Upper lobe of left lung (tissue), 4 donors: ENCODE measurements around the gene GMPPA.

Source experiments
- POLR2A ChIP-seq, 4 donors: fragments of 450-650 bp; IDR thresholded peaks; one replicate each; pipeline ENCODE4 v1.5.1; 2016 to 2017; ENCODE audit warnings: antibody characterized with exemption in 4 of 4, mild to moderate bottlenecking in 2 of 4
- TF ChIP-seq, protein P1 (sequence below), 6 experiments: fragments of 450-650 bp in 4 of 6; fragments of 200-600 bp in 2 of 6; sonication (generic) in 2 of 6; IDR thresholded peaks; one replicate each; pipeline ENCODE4 v1.5.1; 2016 to 2019; ENCODE audit warnings: antibody characterized with exemption in 6 of 6

DNA sequence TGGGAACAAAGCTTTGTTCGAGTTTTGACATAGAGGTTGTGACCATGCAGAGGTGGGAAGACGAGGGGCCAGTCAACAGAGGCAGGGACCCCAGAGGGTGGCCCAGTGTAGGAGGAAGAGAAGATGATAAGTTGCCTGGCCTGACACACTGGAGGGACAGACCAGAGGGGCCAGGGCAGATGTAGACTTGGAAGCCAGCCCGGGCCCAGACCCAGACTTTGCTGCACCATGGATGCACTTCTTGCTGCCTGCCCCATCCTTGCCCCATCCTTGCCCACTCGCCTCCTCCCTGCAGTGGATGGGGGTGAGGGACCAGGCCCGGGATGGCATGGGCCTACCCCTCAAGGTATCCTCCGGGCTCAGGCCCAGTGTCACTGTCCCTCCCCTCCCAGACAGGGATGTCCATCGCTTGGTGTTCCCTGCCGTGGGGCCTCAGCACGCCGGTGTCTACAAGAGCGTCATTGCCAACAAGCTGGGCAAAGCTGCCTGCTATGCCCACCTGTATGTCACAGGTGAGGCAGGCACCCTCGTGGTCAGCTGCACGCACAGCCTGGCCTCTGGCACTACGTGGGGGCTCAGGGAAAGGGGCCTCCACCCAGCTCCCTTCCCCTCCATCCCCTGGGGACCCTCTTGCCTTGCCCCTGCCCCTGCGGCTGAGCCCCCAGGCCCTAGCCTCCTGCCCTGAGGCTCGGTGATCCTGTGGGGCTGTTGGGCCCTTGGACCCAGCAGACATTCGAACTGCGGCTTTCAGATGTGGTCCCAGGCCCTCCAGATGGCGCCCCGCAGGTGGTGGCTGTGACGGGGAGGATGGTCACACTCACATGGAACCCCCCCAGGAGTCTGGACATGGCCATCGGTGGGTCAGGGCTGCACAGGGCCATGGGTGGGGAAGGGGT lies 27.0 kb upstream of the GMPPA start:
- TF ChIP-seq POLR2A (IDR thresholded peaks at IDR 0.05), result no peak
- TF ChIP-seq, protein P1, sequence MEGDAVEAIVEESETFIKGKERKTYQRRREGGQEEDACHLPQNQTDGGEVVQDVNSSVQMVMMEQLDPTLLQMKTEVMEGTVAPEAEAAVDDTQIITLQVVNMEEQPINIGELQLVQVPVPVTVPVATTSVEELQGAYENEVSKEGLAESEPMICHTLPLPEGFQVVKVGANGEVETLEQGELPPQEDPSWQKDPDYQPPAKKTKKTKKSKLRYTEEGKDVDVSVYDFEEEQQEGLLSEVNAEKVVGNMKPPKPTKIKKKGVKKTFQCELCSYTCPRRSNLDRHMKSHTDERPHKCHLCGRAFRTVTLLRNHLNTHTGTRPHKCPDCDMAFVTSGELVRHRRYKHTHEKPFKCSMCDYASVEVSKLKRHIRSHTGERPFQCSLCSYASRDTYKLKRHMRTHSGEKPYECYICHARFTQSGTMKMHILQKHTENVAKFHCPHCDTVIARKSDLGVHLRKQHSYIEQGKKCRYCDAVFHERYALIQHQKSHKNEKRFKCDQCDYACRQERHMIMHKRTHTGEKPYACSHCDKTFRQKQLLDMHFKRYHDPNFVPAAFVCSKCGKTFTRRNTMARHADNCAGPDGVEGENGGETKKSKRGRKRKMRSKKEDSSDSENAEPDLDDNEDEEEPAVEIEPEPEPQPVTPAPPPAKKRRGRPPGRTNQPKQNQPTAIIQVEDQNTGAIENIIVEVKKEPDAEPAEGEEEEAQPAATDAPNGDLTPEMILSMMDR (IDR thresholded peaks at IDR 0.05), result no peak
